HCT116 (cell line): Measurements from ENCODE around the gene SLC35D1.
"Not testable (repeated sequence)": the region's sequence is repeated elsewhere in the genome, so short reads cannot be mapped to it uniquely, and the experiment has no call there.

ENCODE experiments used
- POLR2A ChIP-seq: IDR thresholded peaks from 2 replicates; pipeline ENCODE4 v1.7.0; 2011; ENCODE audit warnings: borderline replicate concordance; ENCODE audit not compliant: insufficient read depth, insufficient read length; ENCODE audit errors: extremely low read depth
- SRF ChIP-seq: IDR thresholded peaks from 2 replicates; pipeline ENCODE4 v1.6.1; 2012; ENCODE audit warnings: low read depth
- YY1 ChIP-seq: IDR thresholded peaks from 2 replicates; pipeline ENCODE4 v1.6.1; 2011; ENCODE audit warnings: low read length, low read depth, moderate library complexity, mild to moderate bottlenecking; ENCODE audit not compliant: insufficient replicate concordance; ENCODE audit errors: extremely low read depth
- TF ChIP-seq, protein P1 (sequence below), 3 experiments: fragments of 200-600 bp in 1 of 3; sonication (generic) in 1 of 3; IDR thresholded peaks in 2 of 3; conservative IDR thresholded peaks in 1 of 3; 2 replicates each; pipeline ENCODE4 v1.5.1; 2012 to 2017; ENCODE audit warnings: low read depth in 2 of 3, low read length in 2 of 3, antibody characterized with exemption in 1 of 3, borderline replicate concordance in 1 of 3, control low read depth in 1 of 3, mild to moderate bottlenecking in 1 of 3, mixed read lengths in 1 of 3, mixed run types in 1 of 3, moderate library complexity in 1 of 3; ENCODE audit not compliant: insufficient read depth in 1 of 3
- TF ChIP-seq, protein P2 (sequence below): IDR thresholded peaks from 2 replicates; pipeline ENCODE4 v1.6.1; 2012

DNA sequence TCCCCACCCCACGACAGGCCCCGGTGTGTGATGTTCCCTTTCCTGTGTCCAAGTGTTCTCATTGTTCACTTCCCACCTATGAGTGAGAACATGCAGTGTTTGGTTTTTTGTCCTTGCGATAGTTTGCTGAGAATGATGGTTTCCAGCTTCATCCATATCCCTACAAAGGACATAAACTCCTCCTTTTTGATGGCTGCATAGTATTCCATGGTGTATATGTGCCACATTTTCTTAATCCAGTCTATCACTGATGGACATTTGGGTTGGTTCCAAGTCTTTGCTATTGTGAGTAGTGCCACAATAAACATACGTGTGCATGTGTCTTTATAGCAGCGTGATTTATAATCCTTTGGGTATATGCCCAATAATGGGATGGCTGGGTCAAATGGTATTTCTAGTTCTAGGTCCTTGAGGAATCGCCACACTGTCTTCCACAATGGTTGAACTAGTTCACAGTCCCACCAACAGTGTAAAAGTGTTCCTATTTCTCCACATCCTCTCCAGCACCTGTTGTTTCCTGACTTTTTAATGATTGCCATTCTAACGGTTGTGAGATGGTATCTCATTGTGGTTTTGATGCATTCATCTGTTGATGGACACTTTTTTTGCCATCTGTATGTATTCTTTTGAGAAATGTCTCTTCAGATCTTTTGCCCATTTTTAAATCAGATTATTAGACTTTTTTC lies 87.6 kb downstream of the SLC35D1 start:
- TF ChIP-seq, protein P1, sequence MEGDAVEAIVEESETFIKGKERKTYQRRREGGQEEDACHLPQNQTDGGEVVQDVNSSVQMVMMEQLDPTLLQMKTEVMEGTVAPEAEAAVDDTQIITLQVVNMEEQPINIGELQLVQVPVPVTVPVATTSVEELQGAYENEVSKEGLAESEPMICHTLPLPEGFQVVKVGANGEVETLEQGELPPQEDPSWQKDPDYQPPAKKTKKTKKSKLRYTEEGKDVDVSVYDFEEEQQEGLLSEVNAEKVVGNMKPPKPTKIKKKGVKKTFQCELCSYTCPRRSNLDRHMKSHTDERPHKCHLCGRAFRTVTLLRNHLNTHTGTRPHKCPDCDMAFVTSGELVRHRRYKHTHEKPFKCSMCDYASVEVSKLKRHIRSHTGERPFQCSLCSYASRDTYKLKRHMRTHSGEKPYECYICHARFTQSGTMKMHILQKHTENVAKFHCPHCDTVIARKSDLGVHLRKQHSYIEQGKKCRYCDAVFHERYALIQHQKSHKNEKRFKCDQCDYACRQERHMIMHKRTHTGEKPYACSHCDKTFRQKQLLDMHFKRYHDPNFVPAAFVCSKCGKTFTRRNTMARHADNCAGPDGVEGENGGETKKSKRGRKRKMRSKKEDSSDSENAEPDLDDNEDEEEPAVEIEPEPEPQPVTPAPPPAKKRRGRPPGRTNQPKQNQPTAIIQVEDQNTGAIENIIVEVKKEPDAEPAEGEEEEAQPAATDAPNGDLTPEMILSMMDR (IDR thresholded peaks at IDR 0.05 in 2 of 3, conservative IDR thresholded peaks at IDR 0.05 in 1 of 3; ENCODE audit: borderline replicate concordance in 1 of 3, insufficient read depth in 1 of 3, low read depth in 2 of 3, low read length in 2 of 3), result not testable (repeated sequence)
- not testable (repeated sequence) for TF ChIP-seq SRF, YY1, POLR2A
- TF ChIP-seq, protein P2, sequence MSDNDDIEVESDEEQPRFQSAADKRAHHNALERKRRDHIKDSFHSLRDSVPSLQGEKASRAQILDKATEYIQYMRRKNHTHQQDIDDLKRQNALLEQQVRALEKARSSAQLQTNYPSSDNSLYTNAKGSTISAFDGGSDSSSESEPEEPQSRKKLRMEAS, result not testable (repeated sequence)
